HK-2 (cell line): ENCODE measurements around the gene CPLX1.
"Not testable (repeated sequence)": the region's sequence is repeated elsewhere in the genome, so short reads cannot be mapped to it uniquely, and the experiment has no call there.

Experiments used
- DNase-seq: peaks from one replicate; pipeline ENCODE4 v3.0.0-alpha.2; 2018; ENCODE audit not compliant: unreplicated experiment

CPLX1 gene

GRCh38 chr4:820230-821172, 5.4 kb downstream of the CPLX1 start:
- DNase-seq: no peak

GRCh38 chr4:819401-820229, 6.3 kb downstream of the CPLX1 start:
- DNase-seq: no peak

GRCh38 chr4:818106-818921, 7.6 kb downstream of the CPLX1 start:
- DNase-seq: no peak

DNA sequence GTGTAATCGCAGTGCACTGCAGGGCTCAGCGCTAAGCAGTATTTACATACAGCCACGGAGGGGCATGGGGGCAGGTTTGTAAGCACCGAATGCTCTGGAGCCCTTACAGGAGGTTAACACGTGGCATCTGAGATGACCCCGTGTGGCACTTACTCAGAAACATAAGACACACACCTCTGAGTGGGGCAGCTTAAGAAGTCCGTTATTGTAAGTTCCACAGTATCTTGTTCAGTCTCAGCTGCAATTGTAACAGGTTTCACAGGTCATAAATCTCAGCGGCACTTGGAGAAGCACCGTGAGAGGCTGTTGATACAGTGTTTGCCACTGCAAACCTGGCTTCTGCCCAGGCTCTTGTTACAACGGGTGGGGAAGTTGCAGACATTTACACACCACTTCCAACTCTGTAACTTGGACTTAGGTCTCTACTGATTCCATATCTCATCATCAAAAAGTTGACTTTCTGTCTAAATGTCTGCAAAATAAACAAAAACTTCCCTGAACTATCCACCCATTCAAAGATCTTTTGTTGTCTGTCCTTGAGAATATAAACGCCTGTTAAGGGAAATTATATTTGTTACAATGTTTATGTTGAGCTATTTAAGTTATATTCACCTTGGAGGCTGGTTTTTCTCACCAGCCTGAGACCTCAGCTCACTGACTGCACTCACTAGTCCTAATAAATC, 10.3 kb downstream of the CPLX1 start:
- no peak for DNase-seq

DNA sequence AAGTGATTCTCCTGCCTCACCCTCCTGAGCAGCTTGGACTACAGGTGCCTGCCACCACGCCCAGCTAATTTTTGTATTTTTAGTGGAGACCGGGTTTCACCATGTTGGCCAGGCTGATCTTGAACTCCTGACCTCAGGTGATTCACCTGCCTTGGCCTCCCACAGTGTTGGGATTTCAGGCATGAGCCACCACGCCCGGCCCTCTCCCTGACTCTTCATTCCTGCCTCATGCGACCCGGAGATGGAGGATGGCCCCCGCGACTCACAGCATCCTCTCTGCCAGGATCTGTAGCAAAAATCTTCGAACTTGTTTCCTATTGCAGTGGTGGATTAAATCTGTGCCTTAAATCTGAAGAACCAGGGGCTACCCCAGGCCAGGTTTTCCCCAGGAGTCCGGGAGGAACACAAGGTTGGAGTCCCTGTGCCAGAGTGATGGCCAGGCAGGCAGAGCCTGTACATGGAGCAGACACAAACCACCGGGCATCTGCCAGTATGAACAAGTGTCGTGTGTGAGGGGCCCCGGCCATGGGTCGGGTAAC, 11.5 kb downstream of the CPLX1 start:
- no peak for DNase-seq

DNA sequence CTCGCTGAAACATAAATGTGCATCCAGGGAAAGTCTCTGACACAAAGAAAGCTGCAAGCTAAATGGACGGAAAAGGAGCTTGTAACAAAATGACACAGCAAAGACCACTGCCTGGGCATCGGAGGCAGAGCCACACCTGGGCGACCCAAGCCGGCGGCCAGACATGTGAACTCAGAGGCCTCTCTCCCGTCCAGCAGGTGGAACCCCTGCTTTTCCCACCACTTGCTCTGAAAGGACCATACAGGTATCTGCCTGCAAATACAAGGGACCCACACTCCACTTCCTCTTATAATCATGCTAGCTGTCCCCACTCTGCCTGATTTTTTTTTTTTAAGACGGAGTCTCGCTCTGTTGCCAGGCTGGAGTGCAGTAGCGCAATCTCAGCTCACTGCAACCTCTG, 12.0 kb downstream of the CPLX1 start:
- DNase-seq: no peak

DNA sequence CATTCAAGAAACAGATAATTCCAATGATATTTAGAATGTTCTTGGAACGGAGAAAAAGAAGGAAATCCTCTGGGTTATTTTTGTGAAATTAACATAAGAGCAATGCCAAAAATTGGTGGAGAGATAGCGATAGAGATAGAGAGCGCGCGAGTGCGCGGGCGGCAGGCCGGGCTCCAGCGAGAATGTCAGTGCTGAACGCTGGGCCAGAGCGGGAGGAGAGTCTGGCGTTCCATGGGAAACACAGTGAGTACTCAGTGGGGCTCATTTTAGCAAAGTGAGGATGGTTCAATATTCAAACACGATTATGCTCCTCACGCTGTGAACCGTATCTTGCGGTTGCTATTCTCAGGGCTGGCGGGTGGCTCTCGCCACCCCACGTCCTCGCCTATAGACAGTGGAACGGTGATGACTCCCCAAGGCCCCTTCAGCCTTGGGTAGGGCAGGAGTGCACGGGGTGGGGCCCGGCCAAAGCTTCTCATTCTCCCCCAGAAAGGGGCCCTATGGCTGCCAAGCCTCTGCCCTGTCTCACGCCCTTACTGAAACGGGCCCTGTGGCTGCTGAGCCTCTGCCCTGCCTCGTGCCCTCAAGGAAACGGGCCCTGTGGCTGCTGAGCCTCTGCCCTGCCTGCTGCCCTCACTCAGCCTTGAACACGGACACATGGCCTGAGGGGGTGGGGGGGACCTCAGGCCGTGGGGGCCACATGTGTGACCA, 16.9 kb downstream of the CPLX1 start:
- no peak for DNase-seq

DNA sequence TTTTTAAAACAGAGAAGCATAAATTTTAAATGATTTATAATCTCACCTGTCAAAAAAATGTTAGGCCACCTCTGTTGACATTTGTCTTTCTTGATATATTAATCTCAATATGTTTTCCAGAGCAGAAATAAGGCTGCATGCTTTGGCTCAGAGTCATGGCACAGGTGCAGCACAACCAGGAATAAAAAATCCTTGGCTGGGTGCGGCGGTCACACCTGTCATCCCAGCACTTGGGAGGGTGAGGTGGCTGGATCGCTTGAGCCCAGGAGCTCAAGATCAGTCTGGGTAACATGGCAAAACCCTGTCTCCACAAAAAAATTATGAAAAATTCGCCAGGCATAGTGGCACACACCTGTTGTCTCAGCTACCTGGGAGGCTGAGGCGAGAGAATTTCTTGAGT, 18.1 kb downstream of the CPLX1 start:
- no peak for DNase-seq

GRCh38 chr4:806979-807378, 18.9 kb downstream of the CPLX1 start:
- DNase-seq: not testable (repeated sequence)

DNA sequence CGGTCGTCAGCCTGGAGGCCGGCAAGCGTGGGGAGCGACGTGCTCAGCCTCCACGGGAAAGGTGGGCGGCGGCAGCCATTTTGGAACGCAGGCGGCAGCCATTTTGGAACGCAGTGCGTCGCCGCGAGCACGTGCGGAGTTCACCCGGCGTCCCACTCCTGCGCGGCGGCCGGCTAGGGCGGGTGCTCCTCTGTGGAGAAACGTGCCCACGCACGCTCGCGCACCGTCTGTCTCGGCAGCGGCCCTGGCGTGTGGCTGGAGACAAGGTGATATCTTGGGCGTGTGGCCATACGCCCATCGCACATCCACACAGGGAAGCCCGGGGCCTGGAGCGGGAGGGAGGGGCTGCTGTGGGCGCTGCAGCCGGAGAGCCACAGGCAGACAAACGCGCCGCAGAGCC, 21.1 kb downstream of the CPLX1 start:
- no peak for DNase-seq

- no peak for DNase-seq
Measured at GRCh38 chr4:803884-804283, 22.0 kb downstream of the CPLX1 start.

DNA sequence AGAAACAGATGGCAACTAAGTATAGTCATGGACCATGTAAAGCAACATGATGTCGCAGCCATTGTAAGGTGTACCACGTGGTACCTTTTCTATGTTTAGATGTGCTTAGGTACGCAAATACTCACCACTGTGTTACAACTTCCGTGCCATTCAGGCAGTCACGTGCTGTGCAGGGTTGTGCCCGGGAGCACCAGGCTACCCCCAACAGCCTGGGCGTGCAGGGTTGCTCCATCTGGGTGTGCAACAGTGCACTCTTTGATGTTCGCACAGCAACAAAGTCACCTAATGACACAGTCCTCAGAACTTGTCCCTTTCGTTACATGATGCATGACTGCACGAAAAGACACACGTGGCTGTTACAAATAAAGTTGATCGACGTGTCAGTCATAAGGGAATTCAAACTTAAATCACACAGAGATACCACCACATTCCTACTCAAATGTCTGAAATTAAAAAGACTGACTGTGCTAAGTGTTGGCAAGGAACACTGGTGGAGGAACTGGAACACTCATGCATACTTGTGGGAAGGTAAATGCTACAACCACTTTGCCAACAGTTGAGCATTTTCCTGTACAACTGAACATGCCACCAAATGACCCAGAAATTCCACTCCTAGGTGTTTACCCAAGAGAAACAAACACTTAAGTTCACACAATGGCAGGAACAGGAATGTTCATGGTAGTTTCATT, 24.3 kb downstream of the CPLX1 start:
- DNase-seq: no peak

DNA sequence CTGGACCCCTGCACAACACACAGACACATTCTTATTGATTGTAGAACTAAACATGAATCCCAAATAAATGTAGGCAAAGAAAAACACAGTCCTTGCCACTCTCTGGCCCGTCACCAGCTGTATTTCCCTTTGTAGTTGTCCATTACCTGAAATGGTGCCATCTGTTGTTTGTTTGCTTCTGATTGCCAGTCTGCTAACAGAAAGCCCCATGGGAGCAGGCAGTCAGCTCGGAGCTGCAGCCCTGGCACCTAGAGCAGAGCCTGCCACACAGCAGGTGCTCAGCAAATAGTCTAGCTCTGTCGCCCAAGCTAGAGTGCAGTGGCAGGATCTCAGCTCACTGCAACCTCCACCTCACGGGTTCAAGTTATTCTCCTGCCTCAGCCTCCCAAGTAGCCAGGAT, 28.9 kb downstream of the CPLX1 start:
- DNase-seq: no peak

DNA sequence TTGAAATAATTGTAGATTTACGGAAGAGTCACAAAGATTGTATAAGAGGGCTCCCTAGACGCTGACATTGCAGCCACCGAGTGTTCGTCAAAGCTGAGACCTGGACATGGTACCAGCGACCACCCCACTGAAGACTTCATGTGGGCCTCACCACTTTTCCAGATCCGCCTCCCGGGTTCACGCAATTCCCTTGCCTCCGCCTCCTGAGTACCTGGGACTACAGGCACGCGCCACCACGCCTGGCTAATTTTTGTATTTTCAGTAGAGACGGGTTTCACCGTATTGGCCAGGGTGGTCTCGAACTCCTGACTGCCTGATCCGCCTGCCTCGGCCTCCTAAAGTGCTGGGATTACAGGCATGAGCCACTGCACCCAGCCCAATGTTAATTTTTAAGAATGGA, 29.7 kb downstream of the CPLX1 start:
- DNase-seq: no peak

GRCh38 chr4:795726-796119, 30.2 kb downstream of the CPLX1 start:
- no peak for DNase-seq

- DNase-seq: no peak
Measured at GRCh38 chr4:794900-795725, 30.8 kb downstream of the CPLX1 start.

- no peak for DNase-seq
Measured at GRCh38 chr4:793941-794621, 31.8 kb downstream of the CPLX1 start.

DNA sequence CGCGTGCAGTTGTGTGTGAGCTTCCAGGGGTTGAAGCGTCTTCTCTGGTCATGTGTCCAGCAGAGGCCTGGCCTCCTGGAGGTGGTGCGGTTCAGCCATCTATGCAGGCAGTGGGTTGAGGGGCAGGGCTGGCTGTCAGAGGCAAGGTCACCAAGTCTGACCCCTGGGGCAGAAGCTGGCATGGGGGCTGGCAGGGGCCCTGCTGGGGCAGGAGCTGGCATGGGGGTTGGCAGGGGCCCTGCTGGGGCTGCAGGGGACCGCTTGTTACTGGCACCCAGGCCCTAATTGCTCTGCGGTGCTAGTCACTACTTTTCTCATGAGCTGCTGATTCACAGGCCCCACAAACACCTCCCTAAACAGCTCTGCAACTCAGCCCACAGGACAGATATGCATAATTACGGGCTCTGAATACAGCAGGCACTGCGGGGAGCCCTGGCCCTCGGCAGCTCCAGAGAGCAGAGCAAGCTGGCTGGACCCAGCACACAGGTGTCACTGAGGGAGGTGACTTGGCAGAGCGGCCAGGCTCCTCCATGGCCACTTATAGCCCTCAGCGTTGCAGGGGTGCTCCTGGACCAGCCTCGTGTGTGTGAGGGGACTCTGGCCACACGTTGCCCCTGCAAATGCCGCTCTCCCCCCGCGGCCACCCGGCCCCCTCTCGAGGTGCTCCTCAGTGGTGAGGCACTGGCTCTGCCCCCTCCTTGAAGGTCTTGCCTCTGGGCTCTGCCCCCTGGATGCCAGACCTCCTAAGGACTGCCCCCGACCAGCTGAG, 32.7 kb downstream of the CPLX1 start:
- no peak for DNase-seq
